MM.1S (cell line): ENCODE data around the gene CCDC167.

Experiments
- DNase-seq: peaks from one replicate; pipeline ENCODE4 v3.0.0-alpha.2; 2015
- H2AFZ ChIP-seq: fragments of 300-600 bp; sonication (generic); 2 replicates; pipeline ENCODE4 v1.6.0; 2016; ENCODE audit warnings: antibody characterized with exemption, low read length
- H3F3A ChIP-seq: fragments of 300-600 bp; sonication (generic); 2 replicates; pipeline ENCODE4 v1.6.1; 2016; ENCODE audit warnings: mild to moderate bottlenecking, antibody characterized with exemption, low read length, moderate library complexity, mixed read lengths; ENCODE audit not compliant: insufficient read depth
- H3K27ac ChIP-seq: fragments of 300-600 bp; sonication (generic); 2 replicates; pipeline ENCODE4 v1.5.1; 2016; ENCODE audit warnings: mild to moderate bottlenecking, low read length
- H3K27me3 ChIP-seq: fragments of 300-600 bp; sonication (generic); replicated peaks from 2 replicates; pipeline ENCODE4 v1.6.0; 2016; ENCODE audit warnings: low read length; ENCODE audit not compliant: insufficient read depth
- H3K36me3 ChIP-seq: fragments of 300-600 bp; sonication (generic); replicated peaks from 2 replicates; pipeline ENCODE4 v1.6.1; 2016; ENCODE audit warnings: mild to moderate bottlenecking, low read length, mixed read lengths; ENCODE audit not compliant: insufficient read depth
- H3K4me1 ChIP-seq: fragments of 300-600 bp; sonication (generic); 2 replicates; pipeline ENCODE4 v1.6.1; 2016; ENCODE audit warnings: low read length, mixed read lengths
- H3K4me2 ChIP-seq: fragments of 300-600 bp; sonication (generic); 2 replicates; pipeline ENCODE4 v1.6.0; 2016; ENCODE audit warnings: low read depth, low read length
- H3K4me3 ChIP-seq: fragments of 300-600 bp; sonication (generic); 2 replicates; pipeline ENCODE4 v1.5.1; 2016; ENCODE audit warnings: low read length, mixed read lengths
- H3K79me2 ChIP-seq: fragments of 300-600 bp; sonication (generic); 2 replicates; pipeline ENCODE4 v1.6.1; 2016; ENCODE audit warnings: mixed run types, low read length, mixed read lengths
- H3K9ac ChIP-seq: fragments of 300-600 bp; sonication (generic); 2 replicates; pipeline ENCODE4 v1.6.1; 2016; ENCODE audit warnings: low read length, mixed read lengths
- H3K9me2 ChIP-seq: fragments of 300-600 bp; sonication (generic); replicated peaks from 2 replicates; pipeline ENCODE4 v1.6.1; 2016; ENCODE audit warnings: mild to moderate bottlenecking, low read length, mixed read lengths; ENCODE audit not compliant: insufficient read depth
- H3K9me3 ChIP-seq: fragments of 300-600 bp; sonication (generic); replicated peaks from 2 replicates; pipeline ENCODE4 v1.6.1; 2016; ENCODE audit warnings: mild to moderate bottlenecking, low read length, mixed read lengths; ENCODE audit not compliant: insufficient read depth
- H4K20me1 ChIP-seq: fragments of 300-600 bp; sonication (generic); 2 replicates; pipeline ENCODE4 v1.6.1; 2016; ENCODE audit warnings: mild to moderate bottlenecking, low read length, moderate library complexity, mixed read lengths; ENCODE audit not compliant: insufficient read depth
- CTCF ChIP-seq: fragments of 300-600 bp; sonication (generic); IDR thresholded peaks from 2 replicates; pipeline ENCODE4 v1.5.1; 2016; ENCODE audit warnings: antibody characterized with exemption, low read length, mixed read lengths
- EZH2 ChIP-seq: fragments of 300-600 bp; sonication (generic); optimal IDR thresholded peaks from 2 replicates; pipeline ENCODE3; 2017; ENCODE audit warnings: low read depth, mild to moderate bottlenecking, antibody characterized with exemption, low read length, mixed read lengths
- EZH2phosphoT487 ChIP-seq: fragments of 300-600 bp; sonication (generic); IDR thresholded peaks from 2 replicates; pipeline ENCODE4 v1.6.1; 2018; ENCODE audit warnings: antibody characterized with exemption, low read length

The CCDC167 gene

GRCh38 chr6:37463110-37463509, 36.6 kb downstream of the CCDC167 start:
- Histone ChIP-seq H3K27ac (no peak overlapping the region), H3K9me3 (no peaks in the 10 kb centered on the region), H3K36me3 (no peaks in the 10 kb centered on the region), H2AFZ (no peak overlapping the region), H4K20me1 (no peaks in the 10 kb centered on the region), H3K4me3 (no peak overlapping the region), H3K4me1 (no peaks in the 10 kb centered on the region), H3K9ac (no peak overlapping the region), H3K27me3 (no peaks in the 10 kb centered on the region), H3K4me2 (no peak overlapping the region), H3K79me2 (no peaks in the 10 kb centered on the region), H3K9me2 (no peaks in the 10 kb centered on the region), H3F3A (no peaks in the 10 kb centered on the region)
- no peak for TF ChIP-seq CTCF
- no peak for TF ChIP-seq EZH2
- no peak for TF ChIP-seq EZH2phosphoT487
- no peak for DNase-seq

- no peaks in the 10 kb centered on the region for H3K9me2 ChIP-seq
- H3K9me3 ChIP-seq: no peaks in the 10 kb centered on the region
- DNase-seq: no peak
- no peak overlapping the region for H3K4me2 ChIP-seq
- H3K9ac ChIP-seq: no peak overlapping the region
- H3K27ac ChIP-seq: no peak overlapping the region
- no peaks in the 10 kb centered on the region for H3F3A ChIP-seq
- H3K79me2 ChIP-seq: no peaks in the 10 kb centered on the region
- H3K36me3 ChIP-seq: no peaks in the 10 kb centered on the region
- no peaks in the 10 kb centered on the region for H4K20me1 ChIP-seq
- no peak overlapping the region for H3K4me3 ChIP-seq
- H3K4me1 ChIP-seq: no peaks in the 10 kb centered on the region
- TF ChIP-seq EZH2 (no peak), EZH2phosphoT487 (no peak), CTCF (no peak)
- H3K27me3 ChIP-seq: no peaks in the 10 kb centered on the region
- H2AFZ ChIP-seq: no peak overlapping the region
These were observed 38.9 kb downstream of the CCDC167 start for GRCh38 chr6:37460805-37461204.

GRCh38 chr6:37459981-37460800, 39.5 kb downstream of the CCDC167 start:
- no peaks in the 10 kb centered on the region for H3K36me3 ChIP-seq
- no peak overlapping the region for H3K27ac ChIP-seq
- no peaks in the 10 kb centered on the region for H3K27me3 ChIP-seq
- H3K4me2 ChIP-seq: no peak overlapping the region
- H3K79me2 ChIP-seq: no peaks in the 10 kb centered on the region
- H3K9me3 ChIP-seq: no peaks in the 10 kb centered on the region
- H3K4me3 ChIP-seq: no peak overlapping the region
- H4K20me1 ChIP-seq: no peaks in the 10 kb centered on the region
- no peak overlapping the region for H2AFZ ChIP-seq
- H3K4me1 ChIP-seq: no peaks in the 10 kb centered on the region
- no peak for DNase-seq
- no peaks in the 10 kb centered on the region for H3K9me2 ChIP-seq
- TF ChIP-seq EZH2 (no peak), EZH2phosphoT487 (no peak), CTCF (no peak)
- H3K9ac ChIP-seq: no peak overlapping the region
- H3F3A ChIP-seq: no peaks in the 10 kb centered on the region
